ENCODE results near the gene RBP3.

GRCh38 chr10:47351899-47352815 lies 4.0 kb downstream of the RBP3 start:
- TF ChIP-seq POLR2A (IDR thresholded peaks at IDR 0.05) (no peak), EP300 (IDR thresholded peaks at IDR 0.05) (no peak)

All from sigmoid colon (tissue), 4 donors.